ENCODE data around the gene ITGA1. TPM values are rescaled to one million over a fixed set of nuclear protein-coding genes. Genes with fewer than 3 reads are reported as not detected.
"Not testable (repeated sequence)": the region's sequence is repeated elsewhere in the genome, so short reads cannot be mapped to it uniquely, and the experiment has no call there.

Gene ITGA1
- total RNA-seq, 3 donors from 2014 or later: 2.1 to 6.3 (median 4.7) TPM

DNA sequence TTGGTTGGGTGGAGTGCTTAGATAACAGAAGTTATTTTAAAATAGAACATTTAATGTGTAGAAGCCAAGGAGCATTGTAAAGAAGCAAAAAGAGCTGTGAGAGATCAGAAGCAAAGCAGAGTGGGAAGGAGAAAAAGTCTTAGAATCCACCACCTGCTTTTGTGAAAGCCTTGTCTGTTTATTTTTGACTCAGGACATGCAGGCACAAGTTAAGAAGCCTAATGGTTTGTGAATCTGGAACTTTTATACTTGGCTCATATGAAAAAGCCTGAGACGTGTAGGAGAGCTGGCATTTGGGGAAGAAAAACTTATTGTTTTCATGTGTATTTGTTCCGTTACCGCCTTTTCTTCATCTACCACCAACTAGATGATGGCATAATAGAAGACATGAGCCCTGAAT lies 163.0 kb downstream of the ITGA1 start:
- Mint-ChIP-seq H3K27me3 (ENCODE audit: low read depth) (no peaks in the 10 kb centered on the region), H3K9me3 (no peaks in the 10 kb centered on the region), H3K4me1 (ENCODE audit: low read depth) (peaks cover 11% of the 10 kb centered on the region), H3K36me3 (ENCODE audit: insufficient read depth) (no peaks in the 10 kb centered on the region), H3K4me3 (no peak overlapping the region)
- ATAC-seq (no peak), DNase-seq (no peak)

GRCh38 chr5:52952483-52952882 lies 164.8 kb downstream of the ITGA1 start:
- Mint-ChIP-seq H3K36me3 (ENCODE audit: insufficient read depth) (no peaks in the 10 kb centered on the region), H3K9me3 (no peaks in the 10 kb centered on the region), H3K27me3 (ENCODE audit: low read depth) (no peaks in the 10 kb centered on the region), H3K4me1 (ENCODE audit: low read depth) (peaks cover 6% of the 10 kb centered on the region), H3K4me3 (no peak overlapping the region)
- DNase-seq: no peak
- no peak for ATAC-seq

DNA sequence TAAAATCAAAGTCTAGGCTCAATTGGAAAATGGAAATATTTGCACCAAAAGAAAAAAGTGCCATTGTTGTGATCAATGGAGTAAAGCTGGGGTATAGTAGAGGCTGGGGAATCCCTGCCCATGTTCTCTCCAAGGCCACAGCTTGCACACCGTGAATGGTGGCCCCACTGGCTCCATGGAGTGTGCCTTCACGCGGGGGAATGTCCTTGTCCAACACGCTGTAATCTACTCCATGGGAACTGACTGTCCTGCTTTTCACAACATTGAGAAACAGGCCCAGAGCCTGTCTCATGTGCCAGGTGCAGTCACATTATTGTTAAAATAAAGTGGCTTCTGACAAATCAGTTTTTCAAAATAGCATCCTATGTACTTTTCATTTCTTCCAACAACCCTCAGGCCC lies 168.3 kb downstream of the ITGA1 start:
- H3K4me1 Mint-ChIP-seq (ENCODE audit: low read depth): no peaks in the 10 kb centered on the region
- H3K36me3 Mint-ChIP-seq (ENCODE audit: insufficient read depth): no peaks in the 10 kb centered on the region
- no peak for ATAC-seq
- peaks cover 6% of the 10 kb centered on the region for H3K9me3 Mint-ChIP-seq
- no peaks in the 10 kb centered on the region for H3K27me3 Mint-ChIP-seq (ENCODE audit: low read depth)
- H3K4me3 Mint-ChIP-seq: no peak overlapping the region
- no peak for DNase-seq

DNA sequence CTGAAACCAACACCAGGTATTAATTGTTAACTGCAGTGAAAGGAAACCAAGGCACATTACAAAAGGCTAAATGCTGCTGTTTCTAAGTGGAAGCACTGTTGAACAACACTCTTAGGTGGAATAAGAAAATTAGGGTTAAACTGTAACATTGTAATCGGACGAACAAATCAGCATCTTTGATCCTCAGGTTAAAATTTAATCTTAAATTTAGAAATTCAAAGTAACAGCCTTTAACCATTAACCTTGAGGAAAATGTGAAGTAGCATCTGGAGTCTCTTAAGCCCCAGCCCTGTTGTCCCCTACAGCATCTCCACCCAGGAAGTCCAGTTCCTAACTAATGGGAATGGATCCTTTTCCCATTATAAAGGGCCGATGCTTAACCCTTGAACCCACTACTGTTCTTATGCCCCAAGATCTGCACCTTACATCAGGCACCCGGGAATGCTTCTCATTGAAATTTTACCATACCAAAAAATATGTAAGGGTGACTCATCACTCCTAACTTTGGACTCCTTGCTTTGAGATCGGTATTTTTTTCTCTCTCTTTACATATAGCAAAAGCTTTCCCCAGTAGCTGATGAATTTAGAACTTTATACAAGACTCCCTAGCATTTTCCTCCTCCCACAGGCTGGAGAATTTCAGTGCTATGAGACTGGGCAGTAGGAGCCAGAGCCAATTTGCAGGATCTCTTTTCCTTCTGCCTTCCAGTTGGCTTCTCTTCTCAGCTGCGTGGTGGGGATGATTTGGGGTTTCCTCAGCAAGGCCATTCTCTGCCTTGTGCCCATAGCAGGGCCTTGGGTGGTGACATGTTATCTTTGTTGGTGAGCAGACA lies 169.4 kb downstream of the ITGA1 start:
- no peak for ATAC-seq
- Mint-ChIP-seq H3K4me1 (ENCODE audit: low read depth) (no peaks in the 10 kb centered on the region), H3K27me3 (ENCODE audit: low read depth) (no peaks in the 10 kb centered on the region), H3K4me3 (no peak overlapping the region), H3K9me3 (peaks cover 6% of the 10 kb centered on the region), H3K36me3 (ENCODE audit: insufficient read depth) (no peaks in the 10 kb centered on the region)
- DNase-seq: no peak

DNA sequence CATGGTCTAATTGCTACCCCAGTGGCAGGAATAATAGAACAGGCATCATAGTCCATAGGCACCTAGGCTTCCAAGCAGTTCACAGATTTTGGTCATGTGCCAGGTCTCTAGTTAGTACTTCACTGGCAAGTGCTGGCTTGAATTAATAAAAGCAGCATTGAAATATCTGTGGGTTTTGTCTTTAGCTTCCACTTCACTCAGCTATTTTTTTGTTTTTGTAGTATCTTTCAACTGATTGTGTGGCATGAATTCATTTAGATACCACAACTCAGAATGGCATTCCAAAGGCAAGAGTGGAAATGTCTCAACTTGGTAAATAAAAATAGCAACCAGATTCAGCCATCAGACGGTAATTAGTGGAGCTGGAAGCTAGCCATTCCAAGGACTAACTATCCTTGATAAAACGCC lies 173.6 kb downstream of the ITGA1 start:
- Mint-ChIP-seq H3K27me3 (ENCODE audit: low read depth) (no peaks in the 10 kb centered on the region), H3K4me1 (ENCODE audit: low read depth) (no peaks in the 10 kb centered on the region), H3K4me3 (no peak overlapping the region), H3K9me3 (peaks cover 6% of the 10 kb centered on the region), H3K36me3 (ENCODE audit: insufficient read depth) (no peaks in the 10 kb centered on the region)
- DNase-seq (no peak), ATAC-seq (no peak)

DNA sequence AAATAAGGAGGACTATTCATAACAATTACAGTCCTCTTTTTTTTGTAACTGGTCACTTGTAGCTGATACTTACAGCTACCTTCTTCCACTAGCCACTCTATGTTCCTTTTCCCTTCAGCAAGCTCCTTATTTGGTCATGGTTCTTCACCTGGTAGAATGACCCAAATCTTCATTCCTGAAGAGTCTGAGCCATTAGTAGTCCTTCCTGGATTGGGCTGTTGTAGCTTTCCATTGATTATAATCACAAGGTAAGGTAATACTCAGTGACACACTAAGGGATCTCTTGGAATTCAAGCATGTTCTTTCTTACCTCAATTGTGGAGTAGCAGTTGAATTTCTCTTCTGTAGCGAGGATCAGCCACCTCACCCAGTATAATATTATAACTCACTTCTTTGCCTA lies 175.9 kb downstream of the ITGA1 start:
- no peaks in the 10 kb centered on the region for H3K27me3 Mint-ChIP-seq (ENCODE audit: low read depth)
- DNase-seq: no peak

GRCh38 chr5:52964138-52964537 lies 176.4 kb downstream of the ITGA1 start:
- ATAC-seq: no peak
- Mint-ChIP-seq H3K27me3 (ENCODE audit: low read depth) (no peaks in the 10 kb centered on the region), H3K36me3 (ENCODE audit: insufficient read depth) (peaks cover 2% of the 10 kb centered on the region), H3K9me3 (peaks cover 15% of the 10 kb centered on the region), H3K4me3 (no peak overlapping the region), H3K4me1 (ENCODE audit: low read depth) (no peaks in the 10 kb centered on the region)
- no peak for DNase-seq

More for the DNA sequence above, 175.9 kb downstream of the ITGA1 start:
- Mint-ChIP-seq H3K4me3 (no peak overlapping the region), H3K4me1 (ENCODE audit: low read depth) (no peaks in the 10 kb centered on the region), H3K36me3 (ENCODE audit: insufficient read depth) (peaks cover 2% of the 10 kb centered on the region), H3K9me3 (peaks cover 10% of the 10 kb centered on the region)
- ATAC-seq: no peak

- not testable (repeated sequence) for H3K9me3 Mint-ChIP-seq; ATAC-seq; H3K4me1 Mint-ChIP-seq (ENCODE audit: low read depth); H3K4me3 Mint-ChIP-seq; DNase-seq; H3K36me3 Mint-ChIP-seq (ENCODE audit: insufficient read depth)
- peaks cover 34% of the 10 kb centered on the region for H3K27me3 Mint-ChIP-seq (ENCODE audit: low read depth)
These were observed 188.4 kb downstream of the ITGA1 start for GRCh38 chr5:52976157-52976556.

DNA sequence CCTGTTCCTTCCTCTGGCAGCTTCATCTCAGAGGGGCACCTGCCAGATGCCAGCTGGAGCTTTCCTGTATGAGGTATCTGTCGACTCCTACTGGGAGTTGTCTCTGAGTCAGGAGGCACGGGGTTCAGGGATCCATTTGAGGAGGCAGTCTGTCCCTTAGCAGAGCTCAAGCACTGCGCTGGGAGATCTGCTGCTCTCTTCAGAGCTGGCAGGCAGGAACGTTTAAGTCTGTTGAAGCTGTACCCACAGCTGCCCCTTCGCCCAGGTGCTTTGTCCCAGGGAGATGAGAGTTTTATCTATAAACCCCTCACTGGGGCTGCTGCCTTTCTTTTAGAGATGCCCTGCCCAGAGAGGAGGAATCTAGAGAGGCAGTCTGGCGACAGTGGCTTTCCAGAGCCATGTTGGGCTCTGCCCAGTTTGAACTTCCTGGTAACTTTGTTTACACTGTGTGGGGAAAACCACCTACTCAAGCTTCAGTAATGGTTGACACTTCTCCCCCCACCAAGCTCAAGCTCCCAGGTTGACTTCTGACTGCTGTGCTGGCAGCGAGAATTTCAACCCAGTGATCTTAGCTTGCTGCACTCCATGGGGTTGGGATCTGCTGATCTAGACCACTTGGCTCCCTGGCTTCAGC lies 189.7 kb downstream of the ITGA1 start:
- Mint-ChIP-seq H3K36me3 (ENCODE audit: insufficient read depth) (no peaks in the 10 kb centered on the region), H3K4me1 (ENCODE audit: low read depth) (no peaks in the 10 kb centered on the region), H3K4me3 (no peak overlapping the region), H3K9me3 (no peaks in the 10 kb centered on the region), H3K27me3 (ENCODE audit: low read depth) (peaks cover 34% of the 10 kb centered on the region)
- DNase-seq: no peak
- no peak for ATAC-seq

DNA sequence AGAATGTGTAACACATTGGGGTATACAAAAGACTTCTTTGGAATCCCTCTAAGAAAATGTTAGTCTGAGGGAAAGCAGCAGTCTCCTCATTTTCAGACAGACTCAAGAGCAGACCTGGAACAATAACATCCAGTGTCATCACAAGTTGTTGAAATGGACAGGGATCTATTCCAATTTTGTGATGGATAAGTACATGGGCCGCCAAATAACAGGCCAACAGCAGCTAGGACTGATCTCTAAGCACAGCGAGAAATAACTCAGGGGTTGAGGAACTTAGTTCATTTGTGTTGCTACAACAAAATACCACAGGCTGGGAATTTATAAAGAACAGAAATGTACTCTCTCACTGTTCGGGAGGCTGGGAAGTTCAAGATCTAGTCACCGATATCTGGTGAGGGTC lies 193.8 kb downstream of the ITGA1 start:
- H3K9me3 Mint-ChIP-seq: no peaks in the 10 kb centered on the region
- peaks cover 20% of the 10 kb centered on the region for H3K4me1 Mint-ChIP-seq (ENCODE audit: low read depth)
- ATAC-seq: no peak
- peaks cover 26% of the 10 kb centered on the region for H3K27me3 Mint-ChIP-seq (ENCODE audit: low read depth)
- DNase-seq: no peak
- no peaks in the 10 kb centered on the region for H3K36me3 Mint-ChIP-seq (ENCODE audit: insufficient read depth)
- H3K4me3 Mint-ChIP-seq: no peak overlapping the region

- DNase-seq (no peak), ATAC-seq (no peak)
- Mint-ChIP-seq H3K9me3 (no peaks in the 10 kb centered on the region), H3K4me1 (ENCODE audit: low read depth) (peaks cover 36% of the 10 kb centered on the region), H3K27me3 (ENCODE audit: low read depth) (peaks cover 22% of the 10 kb centered on the region), H3K36me3 (ENCODE audit: insufficient read depth) (no peaks in the 10 kb centered on the region), H3K4me3 (no peak overlapping the region)
These were observed 196.3 kb downstream of the ITGA1 start for GRCh38 chr5:52983731-52984636.

DNA sequence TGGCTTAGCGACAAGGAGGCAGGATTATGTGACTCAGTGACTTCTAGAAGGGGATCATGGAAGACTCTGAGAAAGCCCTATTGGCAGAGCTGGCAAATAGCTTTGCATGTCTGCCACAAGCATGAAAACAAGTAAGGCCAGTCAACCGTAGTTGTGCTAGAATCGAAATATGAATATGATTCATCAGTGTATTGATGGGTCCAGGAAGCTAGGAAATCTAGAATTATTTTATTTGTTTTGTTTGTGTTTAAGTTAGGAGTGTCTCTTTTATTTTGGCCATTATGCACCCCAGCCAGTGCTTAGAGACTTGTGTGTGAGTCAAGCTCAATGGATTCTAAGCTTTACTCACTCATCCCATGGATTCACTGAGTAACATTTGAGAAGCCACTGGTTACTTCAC lies 197.6 kb downstream of the ITGA1 start:
- H3K36me3 Mint-ChIP-seq (ENCODE audit: insufficient read depth): no peaks in the 10 kb centered on the region
- peaks cover 45% of the 10 kb centered on the region for H3K4me1 Mint-ChIP-seq (ENCODE audit: low read depth)
- no peak for DNase-seq
- no peak overlapping the region for H3K4me3 Mint-ChIP-seq
- H3K9me3 Mint-ChIP-seq: no peaks in the 10 kb centered on the region
- H3K27me3 Mint-ChIP-seq (ENCODE audit: low read depth): peaks cover 15% of the 10 kb centered on the region
- ATAC-seq: no peak

GRCh38 chr5:52987711-52988331 lies 200.1 kb downstream of the ITGA1 start:
- no peak for DNase-seq
- Mint-ChIP-seq H3K36me3 (ENCODE audit: insufficient read depth) (peaks cover 1% of the 10 kb centered on the region), H3K9me3 (no peaks in the 10 kb centered on the region), H3K27me3 (ENCODE audit: low read depth) (peaks cover 24% of the 10 kb centered on the region), H3K4me3 (peak overlapping the region; percentile 72), H3K4me1 (ENCODE audit: low read depth) (peaks cover 45% of the 10 kb centered on the region)
- peak; percentile 66 to 70 for ATAC-seq
